GM21526 (cell line): ENCODE data around the gene BOLA2B.
A peak's percentile ranks its signal among the peaks of the same experiment; 100 is the strongest.
"Not testable (repeated sequence)": the region's sequence is repeated elsewhere in the genome, so short reads cannot be mapped to it uniquely, and the experiment has no call there.

ENCODE experiments used
- ATAC-seq: cut with Tn5 transposase; IDR thresholded peaks from one replicate; pipeline ENCODE4 v1.9.1; 2021; ENCODE audit warnings: moderate library complexity; ENCODE audit not compliant: unreplicated experiment, low FRiP score

BOLA2B gene

GRCh38 chr16:30184891-30185682 is 8.4 kb downstream of the BOLA2B start:
- ATAC-seq, result no peak

GRCh38 chr16:30184096-30184890 is 9.2 kb downstream of the BOLA2B start:
- peak; percentile 1 for ATAC-seq

GRCh38 chr16:30183233-30184095 is 10.0 kb downstream of the BOLA2B start, which contains the start of gene CORO1A:
CORO1A (plus strand) TSS chr16:30183602; CDS start chr16:30185210, 1,608 bp downstream.
- ATAC-seq, result peak; percentile 34

- ATAC-seq, result no peak
Observed at GRCh38 chr16:30180741-30181140, 12.7 kb downstream of the BOLA2B start.

- ATAC-seq, result no peak
Observed at GRCh38 chr16:30179931-30180330, 13.5 kb downstream of the BOLA2B start.

- ATAC-seq, result no peak
Observed at GRCh38 chr16:30179195-30179594, 14.3 kb downstream of the BOLA2B start.

- ATAC-seq, result not testable (repeated sequence)
Observed at GRCh38 chr16:30176876-30177275, 16.6 kb downstream of the BOLA2B start.

- ATAC-seq, result no peak
Observed at GRCh38 chr16:30173054-30173453, 20.4 kb downstream of the BOLA2B start.

- ATAC-seq, result not testable (repeated sequence)
Observed at GRCh38 chr16:30170145-30170544, 23.3 kb downstream of the BOLA2B start.

- ATAC-seq, result not testable (repeated sequence)
Observed at GRCh38 chr16:30169416-30169815, 24.1 kb downstream of the BOLA2B start.

GRCh38 chr16:30168746-30169145 is 24.7 kb downstream of the BOLA2B start:
- not testable (repeated sequence) for ATAC-seq

GRCh38 chr16:30166202-30166902 is 27.1 kb downstream of the BOLA2B start:
- ATAC-seq, result no peak

GRCh38 chr16:30163538-30163937 is 29.9 kb downstream of the BOLA2B start:
- no peak for ATAC-seq

- no peak for ATAC-seq
Observed at GRCh38 chr16:30157214-30157613, 36.3 kb downstream of the BOLA2B start.

GRCh38 chr16:30155188-30155587 is 38.3 kb downstream of the BOLA2B start:
- no peak for ATAC-seq

- ATAC-seq, result no peak
Observed at GRCh38 chr16:30152517-30152916, 40.9 kb downstream of the BOLA2B start.

GRCh38 chr16:30151091-30151490 is 42.4 kb downstream of the BOLA2B start:
- ATAC-seq, result no peak

- no peak for ATAC-seq
Observed at GRCh38 chr16:30149250-30149930, 44.1 kb downstream of the BOLA2B start.

GRCh38 chr16:30147843-30148510 is 45.5 kb downstream of the BOLA2B start:
- no peak for ATAC-seq
